OCI-LY7 (cell line): ENCODE results near the gene PIEZO1. TPM values are rescaled to one million over a fixed set of nuclear protein-coding genes. Genes with fewer than 3 reads are reported as not detected.

Source experiments
- BruUV-seq: library from RNA; stranded (reverse); fragments of 400-500 nt; replicated peaks from 2 replicates; lab custom pipeline; 2021; lab: Mats Ljungman, UMichigan
- CTCF ChIA-PET: fragments of 300-600 bp; sonication (Branson Sonifier 250); formaldehyde crosslinking; loops from one replicate; lab custom pipeline; 2022; ENCODE audit warnings: antibody characterized with exemption; ENCODE audit not compliant: unreplicated experiment; lab: Charles Lee
- POLR2A ChIA-PET: fragments of 300-600 bp; sonication (Branson Sonifier 250); formaldehyde crosslinking; loops from one replicate; lab custom pipeline; 2022; ENCODE audit warnings: antibody characterized with exemption; lab: Charles Lee
- DNase-seq: peaks from one replicate; pipeline ENCODE4 v3.0.0-alpha.2; 2015; ENCODE audit warnings: low spot score
- H2AFZ ChIP-seq: fragments of 200-600 bp; sonication (generic), shearing (Covaris generic); 2 replicates; pipeline ENCODE4 v1.6.1; 2014; ENCODE audit warnings: mild to moderate bottlenecking, antibody characterized with exemption, low read length, moderate library complexity
- H3K27ac ChIP-seq: fragments of 200-600 bp; sonication (generic); 2 replicates; pipeline ENCODE4 v1.5.1; 2014; ENCODE audit warnings: mixed run types, low read depth, mild to moderate bottlenecking, moderate library complexity, low read length, inconsistent platforms; ENCODE audit not compliant: poor library complexity, severe bottlenecking
- H3K36me3 ChIP-seq: fragments of 200-600 bp; sonication (generic); 2 replicates; pipeline ENCODE4 v1.6.1; 2014; ENCODE audit warnings: mild to moderate bottlenecking, antibody characterized with exemption, low read length, moderate library complexity, mixed read lengths; ENCODE audit not compliant: insufficient read depth
- H3K4me1 ChIP-seq: fragments of 200-600 bp; sonication (generic); 2 replicates; pipeline ENCODE4 v1.5.1; 2014; ENCODE audit warnings: mild to moderate bottlenecking, low read length; ENCODE audit not compliant: insufficient read depth, poor library complexity, severe bottlenecking
- H3K4me2 ChIP-seq: fragments of 200-600 bp; sonication (generic); 2 replicates; pipeline ENCODE4 v1.6.1; 2014; ENCODE audit warnings: mild to moderate bottlenecking, low read length
- H3K4me3 ChIP-seq: fragments of 200-600 bp; sonication (generic); 2 replicates; pipeline ENCODE4 v1.5.1; 2014; ENCODE audit warnings: mild to moderate bottlenecking, low read depth, low read length; ENCODE audit not compliant: poor library complexity, severe bottlenecking
- H3K79me2 ChIP-seq: fragments of 200-600 bp; sonication (generic); 2 replicates; pipeline ENCODE4 v1.6.1; 2016; ENCODE audit warnings: low read depth, mild to moderate bottlenecking, low read length, moderate library complexity, mixed read lengths; ENCODE audit not compliant: insufficient read depth
- H3K9me2 ChIP-seq: fragments of 200-600 bp; sonication (generic); 2 replicates; pipeline ENCODE4 v1.6.1; 2016; ENCODE audit warnings: mild to moderate bottlenecking, low read length, mixed read lengths; ENCODE audit not compliant: insufficient read depth
- H3K9me3 ChIP-seq: fragments of 200-600 bp; sonication (generic); 2 replicates; pipeline ENCODE4 v1.6.1; 2014; ENCODE audit warnings: mild to moderate bottlenecking, mixed run types, low read length, mixed read lengths
- H4K20me1 ChIP-seq: fragments of 200-600 bp; sonication (generic); 2 replicates; pipeline ENCODE4 v1.6.1; 2014; ENCODE audit warnings: mild to moderate bottlenecking, antibody characterized with exemption, low read length, moderate library complexity, mixed read lengths; ENCODE audit not compliant: insufficient read depth
- EZH2phosphoT487 ChIP-seq: fragments of 200-600 bp; sonication (generic); IDR thresholded peaks from 2 replicates; pipeline ENCODE4 v1.6.1; 2018; ENCODE audit warnings: low read depth, borderline replicate concordance, mild to moderate bottlenecking, mixed run types, antibody characterized with exemption, low read length, moderate library complexity, mixed read lengths
- intact Hi-C: fragments of 100-400 bp; cut with micrococcal nuclease; formaldehyde crosslinking; loops from one replicate; pipeline ENCODE4 v1.10.0; 2022; ENCODE audit not compliant: unreplicated experiment
- total RNA-seq, 2 experiments: library from RNA; depleted of rRNA in 1 of 2; stranded (reverse); fragments of >200 nt in 1 of 2; shearing (Covaris generic) in 1 of 2; gene quantifications; 2 replicates each; pipeline ENCODE4 v1.2.3, GENCODE V29; 2014 to 2022
- TF ChIP-seq, protein P1 (sequence below): fragments of 200-600 bp; sonication (generic); conservative IDR thresholded peaks from 2 replicates; pipeline ENCODE4 v1.5.1; 2014; ENCODE audit warnings: mild to moderate bottlenecking, antibody characterized with exemption, low read length, moderate library complexity, mixed read lengths

The PIEZO1 gene
- total RNA-seq, 2 experiments from 2014 or later: 144 to 154 TPM

DNA sequence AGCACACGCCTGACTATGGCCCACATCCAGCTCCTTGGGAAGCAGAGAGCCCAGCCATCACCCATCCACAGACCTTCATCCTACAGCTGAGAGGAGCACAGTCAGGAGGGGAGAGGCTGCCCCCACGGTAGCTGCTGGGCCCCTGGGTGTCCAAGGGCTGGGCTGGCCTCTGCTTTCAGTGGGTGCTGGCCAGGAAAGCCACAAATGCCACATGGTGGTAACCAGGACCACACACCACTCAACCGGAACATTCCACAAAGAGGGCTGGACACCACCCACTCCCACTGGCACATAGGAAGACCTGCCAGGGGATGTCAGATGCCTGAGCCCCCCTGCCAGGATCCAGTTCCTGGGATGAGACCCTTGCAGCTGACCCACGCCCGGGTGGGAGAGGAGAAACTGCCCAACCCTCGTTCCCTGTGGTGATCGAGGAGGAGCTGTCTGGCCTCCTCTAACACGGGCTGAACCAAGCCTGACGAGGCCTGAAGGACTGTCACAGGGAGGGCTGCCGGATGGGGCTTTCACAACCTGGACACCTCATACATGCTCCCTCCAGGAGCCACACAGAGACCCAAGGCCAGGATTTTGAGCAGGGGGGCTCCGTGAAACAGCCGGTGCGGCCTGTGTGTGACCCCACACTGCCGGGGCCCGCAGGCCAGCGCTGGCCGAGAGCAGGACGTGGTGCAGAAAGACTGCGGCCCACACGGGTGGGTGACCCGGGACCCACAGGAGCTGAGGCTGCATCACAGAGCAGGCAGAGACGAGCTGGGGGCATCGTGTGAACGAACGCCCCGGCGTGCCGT lies 30.7 kb downstream of the PIEZO1 start:
- TF ChIP-seq, protein P1, sequence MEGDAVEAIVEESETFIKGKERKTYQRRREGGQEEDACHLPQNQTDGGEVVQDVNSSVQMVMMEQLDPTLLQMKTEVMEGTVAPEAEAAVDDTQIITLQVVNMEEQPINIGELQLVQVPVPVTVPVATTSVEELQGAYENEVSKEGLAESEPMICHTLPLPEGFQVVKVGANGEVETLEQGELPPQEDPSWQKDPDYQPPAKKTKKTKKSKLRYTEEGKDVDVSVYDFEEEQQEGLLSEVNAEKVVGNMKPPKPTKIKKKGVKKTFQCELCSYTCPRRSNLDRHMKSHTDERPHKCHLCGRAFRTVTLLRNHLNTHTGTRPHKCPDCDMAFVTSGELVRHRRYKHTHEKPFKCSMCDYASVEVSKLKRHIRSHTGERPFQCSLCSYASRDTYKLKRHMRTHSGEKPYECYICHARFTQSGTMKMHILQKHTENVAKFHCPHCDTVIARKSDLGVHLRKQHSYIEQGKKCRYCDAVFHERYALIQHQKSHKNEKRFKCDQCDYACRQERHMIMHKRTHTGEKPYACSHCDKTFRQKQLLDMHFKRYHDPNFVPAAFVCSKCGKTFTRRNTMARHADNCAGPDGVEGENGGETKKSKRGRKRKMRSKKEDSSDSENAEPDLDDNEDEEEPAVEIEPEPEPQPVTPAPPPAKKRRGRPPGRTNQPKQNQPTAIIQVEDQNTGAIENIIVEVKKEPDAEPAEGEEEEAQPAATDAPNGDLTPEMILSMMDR: no peak
- no peak for TF ChIP-seq EZH2phosphoT487
- Histone ChIP-seq H3K9me2 (no peaks in the 10 kb centered on the region), H3K27ac (no peak overlapping the region), H2AFZ (no peak overlapping the region), H3K4me3 (no peak overlapping the region), H3K36me3 (no peaks in the 10 kb centered on the region; the same call in 1 of the 2 replicates), H3K9me3 (no peaks in the 10 kb centered on the region), H3K4me2 (no peak overlapping the region), H4K20me1 (peaks cover 8% of the 10 kb centered on the region; the same call in 1 of the 2 replicates), H3K4me1 (no peaks in the 10 kb centered on the region), H3K79me2 (no peaks in the 10 kb centered on the region)
- ChIA-PET POLR2A (interaction anchor here (0.6 kb wide), 1 partner anchor 49 kb away, joined by 4 read pairs; no protein-coding TSS in a partner anchor), CTCF (no interaction called here)
- intact Hi-C loops: no loop called here
- DNase-seq: no peak
- BruUV-seq: no TSS peak

DNA sequence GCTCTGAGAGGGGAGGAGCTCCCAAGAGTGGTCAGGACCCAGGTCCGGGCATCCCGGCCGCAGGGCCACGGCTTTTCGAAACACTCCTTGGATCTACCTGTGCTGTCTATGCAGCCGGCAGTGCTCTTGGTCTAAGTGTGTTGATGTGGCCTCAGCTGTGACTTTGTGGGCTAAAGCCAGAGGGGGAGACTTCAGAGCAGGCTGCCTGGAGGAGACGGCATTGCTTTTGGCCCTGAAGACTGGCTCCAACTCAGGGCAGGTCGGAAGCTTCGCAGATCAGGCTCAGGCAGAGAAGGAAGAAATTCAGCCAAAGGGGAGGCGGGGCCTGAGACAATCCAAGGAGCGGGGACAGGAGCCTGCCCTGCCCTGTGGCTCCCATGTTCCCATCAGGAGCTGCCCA lies 31.4 kb downstream of the PIEZO1 start:
- TF ChIP-seq, protein P1: peak; percentile 7; the same call in 1 of the 2 replicates
- no peak for TF ChIP-seq EZH2phosphoT487
- no peaks in the 10 kb centered on the region for H3K9me3 ChIP-seq
- H3K4me1 ChIP-seq: no peaks in the 10 kb centered on the region
- intact Hi-C loops: no loop called here
- H3K4me2 ChIP-seq: no peak overlapping the region
- no peak overlapping the region for H3K4me3 ChIP-seq
- no peaks in the 10 kb centered on the region; the same call in 1 of the 2 replicates for H3K36me3 ChIP-seq
- H4K20me1 ChIP-seq: peaks cover 4% of the 10 kb centered on the region; the same call in 1 of the 2 replicates
- H2AFZ ChIP-seq: no peak overlapping the region
- no peak overlapping the region for H3K27ac ChIP-seq
- POLR2A ChIA-PET: interaction anchor here (0.6 kb wide), 1 partner anchor 49 kb away, joined by 4 read pairs; no protein-coding TSS in a partner anchor
- CTCF ChIA-PET: no interaction called here
- no peaks in the 10 kb centered on the region for H3K79me2 ChIP-seq
- no peaks in the 10 kb centered on the region for H3K9me2 ChIP-seq
- DNase-seq: no peak
- BruUV-seq: no TSS peak

DNA sequence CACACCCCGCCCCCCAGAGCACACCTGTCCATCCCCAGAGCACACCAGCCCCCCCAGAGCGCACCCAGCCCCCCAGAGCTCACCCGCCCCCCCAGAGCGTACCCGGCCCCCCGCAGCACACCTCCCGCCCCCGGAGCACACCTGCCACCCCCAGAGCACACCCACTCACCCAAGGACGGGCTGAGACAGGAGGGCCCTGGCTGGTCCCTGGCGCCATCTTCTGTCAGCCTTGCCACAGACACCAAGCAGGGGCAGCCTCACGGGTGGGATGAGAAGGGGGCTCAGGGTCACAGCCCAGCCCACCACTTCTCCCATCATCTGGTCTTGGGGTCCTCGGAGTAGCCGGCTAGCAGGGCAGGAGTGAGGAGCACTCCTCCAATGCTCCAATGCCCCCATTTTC lies 31.8 kb downstream of the PIEZO1 start:
- H3K27ac ChIP-seq: no peak overlapping the region
- H3K4me2 ChIP-seq: no peak overlapping the region
- no peak for DNase-seq
- no peaks in the 10 kb centered on the region; the same call in 1 of the 2 replicates for H4K20me1 ChIP-seq
- CTCF ChIA-PET: no interaction called here
- TF ChIP-seq, protein P1: peak; percentile 45
- no peak for TF ChIP-seq EZH2phosphoT487
- H2AFZ ChIP-seq: no peak overlapping the region
- intact Hi-C loops: no loop called here
- POLR2A ChIA-PET: interaction anchor here (0.6 kb wide), 1 partner anchor 50 kb away, joined by 4 read pairs; no protein-coding TSS in a partner anchor
- H3K36me3 ChIP-seq: no peaks in the 10 kb centered on the region; the same call in 1 of the 2 replicates
- no peaks in the 10 kb centered on the region for H3K9me2 ChIP-seq
- peaks cover 2% of the 10 kb centered on the region for H3K4me1 ChIP-seq
- H3K79me2 ChIP-seq: no peaks in the 10 kb centered on the region
- no TSS peak for BruUV-seq
- H3K9me3 ChIP-seq: no peaks in the 10 kb centered on the region
- no peak overlapping the region for H3K4me3 ChIP-seq
